HG02938 (cell line): ENCODE measurements around the gene KREMEN1.

ENCODE experiments used
- ATAC-seq: cut with Tn5 transposase; IDR thresholded peaks from one replicate; pipeline ENCODE4 v1.9.1; 2021; ENCODE audit warnings: mild to moderate bottlenecking, moderate library complexity; ENCODE audit not compliant: unreplicated experiment

The KREMEN1 gene

GRCh38 chr22:29148036-29148435 lies 75.2 kb downstream of the KREMEN1 start:
- ATAC-seq, result no peak

GRCh38 chr22:29148826-29149225 lies 76.0 kb downstream of the KREMEN1 start:
- ATAC-seq, result no peak

GRCh38 chr22:29149841-29150555 lies 77.2 kb downstream of the KREMEN1 start:
- ATAC-seq, result no peak

GRCh38 chr22:29150701-29151100 lies 77.9 kb downstream of the KREMEN1 start:
- ATAC-seq, result no peak

- no peak for ATAC-seq
Measured at GRCh38 chr22:29151316-29151715, 78.5 kb downstream of the KREMEN1 start.

- no peak for ATAC-seq
Measured at GRCh38 chr22:29152045-29152953, 79.5 kb downstream of the KREMEN1 start.

GRCh38 chr22:29152954-29153719 lies 80.3 kb downstream of the KREMEN1 start:
- no peak for ATAC-seq

- ATAC-seq, result no peak
Measured at GRCh38 chr22:29154364-29155048, 81.7 kb downstream of the KREMEN1 start.

- ATAC-seq, result no peak
Measured at GRCh38 chr22:29155966-29156365, 83.1 kb downstream of the KREMEN1 start.

- no peak for ATAC-seq
Measured at GRCh38 chr22:29156507-29156906, 83.7 kb downstream of the KREMEN1 start.

GRCh38 chr22:29157759-29158535 lies 85.1 kb downstream of the KREMEN1 start:
- no peak for ATAC-seq

GRCh38 chr22:29158546-29158945 lies 85.7 kb downstream of the KREMEN1 start:
- no peak for ATAC-seq

- ATAC-seq, result no peak
Measured at GRCh38 chr22:29163808-29164207, 91.0 kb downstream of the KREMEN1 start.

- ATAC-seq, result no peak
Measured at GRCh38 chr22:29165321-29166060, 92.7 kb downstream of the KREMEN1 start.

GRCh38 chr22:29166180-29166579 lies 93.3 kb downstream of the KREMEN1 start:
- ATAC-seq, result no peak

- peak; percentile 89 for ATAC-seq
Measured at GRCh38 chr22:29167032-29167911, 94.4 kb downstream of the KREMEN1 start.

GRCh38 chr22:29171721-29172120 lies 98.9 kb downstream of the KREMEN1 start:
- no peak for ATAC-seq

- no peak for ATAC-seq
Measured at GRCh38 chr22:29172216-29172615, 99.4 kb downstream of the KREMEN1 start.
